GM18520 (cell line): Measurements from ENCODE around the gene GPR160.

Experiments
- ATAC-seq: cut with Tn5 transposase; IDR thresholded peaks from one replicate; pipeline ENCODE4 v1.9.1; 2021; ENCODE audit not compliant: unreplicated experiment

GPR160 gene

GRCh38 chr3:170027233-170028102, 10.3 kb upstream of the GPR160 start:
- no peak for ATAC-seq

GRCh38 chr3:170033489-170033888, 4.3 kb upstream of the GPR160 start:
- ATAC-seq, result no peak

GRCh38 chr3:170038434-170039110, 777 bp downstream of the GPR160 start:
- ATAC-seq, result no peak

GRCh38 chr3:170040418-170040817, 2.6 kb downstream of the GPR160 start:
- no peak for ATAC-seq

GRCh38 chr3:170043506-170043905, 5.7 kb downstream of the GPR160 start:
- ATAC-seq, result no peak

GRCh38 chr3:170044271-170044670, 6.5 kb downstream of the GPR160 start:
- no peak for ATAC-seq

GRCh38 chr3:170044795-170045244, 7.0 kb downstream of the GPR160 start:
- ATAC-seq, result peak; percentile 63

GRCh38 chr3:170046269-170047132, 8.7 kb downstream of the GPR160 start:
- no peak for ATAC-seq

- ATAC-seq, result no peak
Measured at GRCh38 chr3:170047133-170047404, 9.3 kb downstream of the GPR160 start.

GRCh38 chr3:170049146-170050000, 11.6 kb downstream of the GPR160 start:
- ATAC-seq, result no peak

- ATAC-seq, result no peak
Measured at GRCh38 chr3:170050753-170051152, 13.0 kb downstream of the GPR160 start.

- no peak for ATAC-seq
Measured at GRCh38 chr3:170052398-170052797, 14.6 kb downstream of the GPR160 start.

- no peak for ATAC-seq
Measured at GRCh38 chr3:170054204-170054603, 16.4 kb downstream of the GPR160 start.

GRCh38 chr3:170055209-170055608, 17.4 kb downstream of the GPR160 start:
- peak; percentile 55 for ATAC-seq

GRCh38 chr3:170056710-170057454, 19.1 kb downstream of the GPR160 start:
- ATAC-seq, result peak; percentile 91

GRCh38 chr3:170057550-170057949, 19.8 kb downstream of the GPR160 start:
- ATAC-seq, result no peak

GRCh38 chr3:170058127-170058526, 20.3 kb downstream of the GPR160 start:
- no peak for ATAC-seq

- ATAC-seq, result no peak
Measured at GRCh38 chr3:170059447-170059846, 21.7 kb downstream of the GPR160 start.

GRCh38 chr3:170062068-170062467, 24.3 kb downstream of the GPR160 start:
- ATAC-seq, result no peak

GRCh38 chr3:170062769-170063168, 25.0 kb downstream of the GPR160 start:
- no peak for ATAC-seq
